Measurements from ENCODE around the gene GNB1L.

GRCh38 chr22:19764299-19764593, 90.4 kb downstream of the GNB1L start:
- TF ChIP-seq CTCF (IDR thresholded peaks at IDR 0.05) (no peak), POLR2A (IDR thresholded peaks at IDR 0.05) (no peak)

Measured in prostate gland (tissue), 2 donors.